Measurements from ENCODE around the gene HMCN2.
"Not testable (repeated sequence)": the region's sequence is repeated elsewhere in the genome, so short reads cannot be mapped to it uniquely, and the experiment has no call there.

HMCN2 gene

DNA sequence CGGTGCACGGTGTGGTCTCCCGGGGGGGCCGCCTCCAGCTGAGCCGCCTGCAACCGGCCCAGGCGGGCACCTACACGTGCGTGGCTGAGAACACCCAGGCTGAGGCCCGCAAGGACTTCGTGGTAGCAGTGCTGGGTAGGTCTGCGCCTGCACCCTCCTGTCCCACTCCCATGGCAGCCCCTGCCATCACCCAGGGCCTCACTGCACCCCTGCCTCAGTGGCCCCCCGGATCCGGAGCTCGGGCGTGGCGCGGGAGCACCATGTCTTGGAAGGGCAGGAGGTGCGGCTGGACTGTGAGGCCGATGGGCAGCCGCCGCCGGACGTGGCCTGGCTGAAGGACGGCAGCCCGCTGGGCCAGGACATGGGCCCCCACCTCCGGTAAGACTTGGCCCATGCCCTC lies 125.4 kb downstream of the HMCN2 start:
- FAIRE-seq (no peak), DNase-seq (ENCODE audit: insufficient read length, low spot score) (no peak)
- TF ChIP-seq POLR2A (IDR thresholded peaks at IDR 0.05; ENCODE audit: low read depth, low read length) = no peak

DNA sequence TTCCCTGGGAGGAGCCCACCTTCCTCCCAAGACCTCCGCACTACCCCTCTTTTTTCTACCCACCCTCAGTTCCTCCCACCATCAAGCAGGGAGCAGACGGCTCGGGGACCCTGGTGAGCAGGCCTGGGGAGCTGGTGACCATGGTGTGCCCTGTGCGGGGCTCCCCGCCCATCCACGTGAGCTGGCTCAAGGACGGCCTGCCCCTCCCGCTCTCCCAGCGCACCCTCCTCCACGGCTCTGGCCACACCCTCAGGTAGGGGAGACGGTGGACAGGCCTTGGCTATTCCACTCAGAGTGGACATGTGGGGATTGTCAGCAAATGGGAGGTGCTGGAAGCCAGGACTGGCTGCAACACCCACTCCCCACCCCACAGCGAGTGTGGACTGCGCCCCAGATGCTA lies 126.3 kb downstream of the HMCN2 start:
- FAIRE-seq (no peak), DNase-seq (ENCODE audit: insufficient read length, low spot score) (no peak)
- no peak for TF ChIP-seq POLR2A (IDR thresholded peaks at IDR 0.05; ENCODE audit: low read depth, low read length)

DNA sequence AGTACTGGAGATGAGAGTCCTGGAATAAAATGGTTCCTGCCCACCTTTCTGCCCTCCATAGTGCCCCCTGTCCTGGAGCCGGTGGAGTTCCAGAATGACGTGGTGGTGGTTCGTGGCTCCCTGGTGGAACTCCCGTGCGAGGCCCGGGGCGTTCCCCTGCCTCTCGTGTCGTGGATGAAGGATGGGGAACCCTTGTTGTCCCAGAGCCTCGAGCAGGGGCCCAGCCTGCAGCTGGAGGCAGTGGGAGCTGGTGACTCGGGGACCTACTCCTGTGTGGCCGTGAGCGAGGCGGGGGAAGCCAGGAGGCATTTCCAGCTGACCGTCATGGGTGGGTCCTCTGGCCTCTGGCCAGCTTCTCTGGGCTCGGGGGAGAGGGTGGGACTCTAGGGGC lies 128.1 kb downstream of the HMCN2 start:
- no peak for FAIRE-seq
- no peak for DNase-seq (ENCODE audit: insufficient read length, low spot score)
- TF ChIP-seq POLR2A (IDR thresholded peaks at IDR 0.05; ENCODE audit: low read depth, low read length) = no peak

DNA sequence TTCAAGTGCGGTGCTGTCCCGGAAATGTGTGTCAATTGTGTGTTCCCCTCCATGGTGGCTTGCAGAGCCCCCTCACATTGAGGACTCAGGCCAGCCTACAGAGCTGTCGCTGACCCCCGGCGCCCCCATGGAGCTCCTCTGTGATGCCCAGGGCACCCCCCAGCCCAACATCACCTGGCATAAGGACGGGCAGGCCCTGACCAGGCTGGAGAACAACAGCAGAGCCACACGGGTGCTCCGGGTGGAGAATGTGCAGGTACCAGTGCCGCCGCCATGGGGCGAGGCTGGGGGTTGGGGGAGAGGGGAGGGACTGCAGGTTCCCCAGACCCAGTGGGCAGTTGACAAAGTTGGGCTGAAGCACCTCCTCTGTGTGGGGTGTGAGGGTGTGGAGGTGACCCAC lies 128.8 kb downstream of the HMCN2 start:
- DNase-seq (ENCODE audit: insufficient read length, low spot score) = no peak
- TF ChIP-seq POLR2A (IDR thresholded peaks at IDR 0.05; ENCODE audit: low read depth, low read length) = no peak
- FAIRE-seq = no peak

DNA sequence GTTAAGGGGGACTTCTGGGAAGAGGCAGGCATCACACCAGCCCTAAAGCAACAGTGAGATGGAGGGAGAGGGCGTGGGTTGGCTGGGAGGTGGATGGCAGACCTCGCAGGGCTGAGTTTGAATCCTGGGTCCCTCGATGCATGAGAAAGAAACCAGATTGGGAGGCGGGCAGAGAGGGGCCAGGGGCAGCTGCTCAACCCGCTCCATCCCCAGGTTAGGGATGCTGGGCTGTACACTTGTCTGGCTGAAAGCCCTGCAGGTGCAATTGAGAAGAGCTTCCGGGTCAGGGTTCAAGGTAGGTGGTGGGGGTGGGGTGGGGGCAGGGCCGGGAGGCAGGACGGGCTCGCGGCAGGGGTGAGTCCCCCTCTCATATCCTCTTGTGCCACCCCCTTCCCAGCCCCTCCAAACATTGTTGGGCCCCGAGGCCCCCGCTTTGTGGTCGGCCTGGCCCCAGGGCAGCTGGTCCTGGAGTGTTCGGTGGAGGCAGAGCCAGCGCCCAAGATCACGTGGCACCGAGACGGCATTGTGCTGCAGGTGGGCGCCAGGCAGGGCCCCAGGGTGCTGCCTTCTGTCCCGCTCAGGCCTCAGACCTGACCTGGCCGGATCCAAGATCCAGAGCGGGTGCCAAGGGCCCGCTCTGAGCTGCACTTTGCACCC lies 129.4 kb downstream of the HMCN2 start:
- no peak for TF ChIP-seq POLR2A (IDR thresholded peaks at IDR 0.05; ENCODE audit: low read depth, low read length)
- FAIRE-seq (no peak), DNase-seq (ENCODE audit: insufficient read length, low spot score) (no peak)

DNA sequence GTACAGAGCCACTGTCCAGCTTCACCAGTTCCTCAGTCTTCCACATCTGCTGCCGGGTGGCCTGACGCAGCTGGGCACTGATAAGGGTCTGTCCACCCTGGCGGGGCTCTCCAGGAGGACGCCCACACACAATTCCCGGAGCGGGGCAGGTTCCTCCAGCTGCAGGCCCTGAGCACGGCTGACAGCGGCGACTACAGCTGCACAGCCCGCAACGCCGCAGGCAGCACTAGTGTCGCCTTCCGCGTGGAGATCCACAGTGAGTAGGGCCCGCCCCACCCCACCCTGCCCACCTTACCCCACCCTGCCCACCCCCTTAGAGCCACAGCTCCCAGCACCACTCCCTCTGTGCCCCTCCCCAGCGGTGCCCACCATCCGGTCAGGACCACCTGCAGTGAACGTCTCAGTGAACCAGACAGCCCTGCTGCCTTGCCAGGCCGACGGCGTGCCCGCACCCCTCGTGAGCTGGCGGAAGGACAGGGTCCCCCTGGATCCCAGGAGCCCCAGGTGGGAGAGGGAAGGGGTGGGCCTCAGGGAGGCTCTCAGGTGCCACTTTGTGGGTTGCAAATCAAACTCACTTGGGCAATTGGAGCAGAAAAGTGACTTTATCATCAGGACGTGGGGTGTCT lies 130.4 kb downstream of the HMCN2 start:
- TF ChIP-seq POLR2A (IDR thresholded peaks at IDR 0.05; ENCODE audit: low read depth, low read length) = no peak
- FAIRE-seq (no peak), DNase-seq (ENCODE audit: insufficient read length, low spot score) (no peak)

DNA sequence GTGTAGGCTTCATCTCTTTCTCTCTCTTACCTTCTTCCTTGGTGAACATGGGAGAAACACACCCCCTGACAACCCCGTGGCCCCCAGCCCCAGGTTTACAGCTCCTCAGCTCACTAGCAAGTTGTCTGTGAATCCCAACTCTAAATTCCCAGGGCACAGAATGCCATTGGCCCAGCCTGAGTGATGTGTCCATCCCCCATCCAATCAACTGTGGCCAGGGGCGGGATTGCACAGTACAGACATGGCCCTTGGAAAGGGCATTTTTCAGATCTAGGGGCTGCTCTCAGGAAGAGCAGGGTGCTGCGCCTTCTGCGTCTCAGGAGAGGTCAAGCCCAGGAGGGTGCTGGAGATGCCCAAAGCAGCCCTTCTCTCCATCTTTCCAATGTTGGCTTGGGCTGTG lies 131.0 kb downstream of the HMCN2 start:
- FAIRE-seq (no peak), DNase-seq (ENCODE audit: insufficient read length, low spot score) (no peak)
- TF ChIP-seq POLR2A (IDR thresholded peaks at IDR 0.05; ENCODE audit: low read depth, low read length) = no peak

DNA sequence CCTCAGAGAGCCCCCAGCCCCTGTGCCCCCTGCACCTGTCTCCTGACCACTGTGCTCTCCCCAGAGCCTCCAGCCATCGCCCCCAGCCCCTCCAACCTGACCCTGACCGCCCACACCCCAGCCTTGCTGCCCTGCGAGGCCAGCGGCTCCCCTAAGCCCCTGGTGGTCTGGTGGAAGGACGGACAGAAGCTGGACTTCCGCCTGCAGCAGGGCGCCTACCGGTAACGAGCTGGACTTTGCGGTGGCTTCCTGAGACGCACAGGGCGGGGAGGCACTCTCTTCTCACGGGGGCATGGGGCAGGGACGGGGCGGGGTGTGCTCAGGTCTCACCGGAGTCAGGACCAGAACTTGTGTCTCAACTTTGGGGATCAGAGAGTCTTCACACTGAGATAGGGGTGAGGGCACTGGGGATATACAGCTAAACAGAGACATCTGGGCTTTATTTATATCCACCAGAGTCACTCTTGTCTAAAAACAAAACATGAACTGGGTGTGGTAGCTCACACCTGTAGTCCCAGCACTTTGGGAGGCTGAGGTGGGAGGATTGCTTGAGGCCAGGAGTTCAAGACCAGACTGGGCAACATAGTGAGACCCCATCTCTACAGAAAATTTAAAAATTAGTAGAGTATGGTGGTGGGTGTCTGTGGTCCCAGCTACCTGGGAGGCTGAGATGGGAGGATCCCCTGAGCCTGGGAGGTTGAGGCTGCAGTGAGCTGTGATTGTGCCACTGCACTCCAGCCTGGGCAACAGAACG lies 133.1 kb downstream of the HMCN2 start:
- no peak for DNase-seq (ENCODE audit: insufficient read length, low spot score)
- no peak for FAIRE-seq
- TF ChIP-seq POLR2A (IDR thresholded peaks at IDR 0.05; ENCODE audit: low read depth, low read length) = no peak

DNA sequence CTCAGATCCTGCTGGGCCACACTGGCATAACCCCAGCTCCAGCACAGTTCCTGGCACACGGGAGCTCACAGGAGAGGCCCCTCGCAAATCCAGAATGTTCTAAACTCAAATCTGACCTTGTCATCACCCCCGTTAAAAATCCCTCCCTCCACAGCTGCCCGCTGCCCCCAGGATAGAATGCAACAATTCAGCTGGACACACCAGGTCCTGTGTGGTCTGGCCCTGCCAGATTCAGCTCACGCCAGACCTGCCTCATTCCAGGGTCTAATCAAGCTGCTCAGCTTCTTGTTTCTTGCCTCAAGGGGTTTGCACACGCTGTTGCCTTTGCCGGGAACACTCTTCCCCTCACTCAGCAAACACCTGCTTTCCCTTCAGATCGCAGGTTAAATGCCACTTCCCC lies 134.2 kb downstream of the HMCN2 start:
- TF ChIP-seq POLR2A (IDR thresholded peaks at IDR 0.05; ENCODE audit: low read depth, low read length) = no peak
- DNase-seq (ENCODE audit: insufficient read length, low spot score) = no peak
- no peak for FAIRE-seq

DNA sequence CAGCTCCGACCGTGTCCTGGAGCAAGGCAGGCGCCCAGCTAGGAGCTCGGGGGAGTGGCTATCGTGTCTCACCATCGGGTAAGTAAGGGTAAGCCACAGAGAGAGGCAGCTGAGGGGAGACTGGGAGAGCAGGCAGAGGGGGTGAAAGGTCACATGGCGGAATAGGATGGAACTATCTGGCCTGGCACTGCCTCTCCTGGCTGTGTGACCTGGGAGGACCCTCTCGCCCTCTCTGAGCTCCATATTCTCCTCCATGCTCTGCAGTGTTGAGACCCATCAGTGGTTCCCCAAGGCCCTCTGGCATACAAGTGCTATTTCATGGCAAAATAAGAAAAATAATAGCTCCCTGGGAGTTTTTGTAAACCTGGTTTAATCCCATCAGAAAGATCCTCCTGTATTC lies 135.3 kb downstream of the HMCN2 start:
- TF ChIP-seq POLR2A (IDR thresholded peaks at IDR 0.05; ENCODE audit: low read depth, low read length) = no peak
- FAIRE-seq = no peak
- DNase-seq (ENCODE audit: insufficient read length, low spot score) = no peak

DNA sequence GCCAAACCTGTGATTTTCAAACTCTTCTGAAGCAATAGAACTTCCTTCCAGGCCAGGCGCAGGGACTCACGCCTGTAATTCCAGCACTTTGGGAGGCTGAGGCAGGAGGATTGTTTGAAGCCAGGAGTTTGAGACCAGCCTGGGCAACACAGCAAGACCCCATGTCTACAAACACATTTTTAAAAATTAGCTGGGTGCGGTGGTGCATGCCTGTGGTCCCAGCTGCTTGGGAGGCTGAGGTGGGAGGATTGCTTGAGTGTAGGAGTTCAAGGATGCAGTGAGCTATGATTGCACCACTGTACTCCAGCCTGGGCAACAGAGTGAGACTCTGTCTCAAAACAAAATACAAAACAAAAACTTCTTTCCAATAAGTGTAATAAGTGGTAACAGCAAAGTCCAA lies 136.2 kb downstream of the HMCN2 start:
- not testable (repeated sequence) for FAIRE-seq; DNase-seq (ENCODE audit: insufficient read length, low spot score)

DNA sequence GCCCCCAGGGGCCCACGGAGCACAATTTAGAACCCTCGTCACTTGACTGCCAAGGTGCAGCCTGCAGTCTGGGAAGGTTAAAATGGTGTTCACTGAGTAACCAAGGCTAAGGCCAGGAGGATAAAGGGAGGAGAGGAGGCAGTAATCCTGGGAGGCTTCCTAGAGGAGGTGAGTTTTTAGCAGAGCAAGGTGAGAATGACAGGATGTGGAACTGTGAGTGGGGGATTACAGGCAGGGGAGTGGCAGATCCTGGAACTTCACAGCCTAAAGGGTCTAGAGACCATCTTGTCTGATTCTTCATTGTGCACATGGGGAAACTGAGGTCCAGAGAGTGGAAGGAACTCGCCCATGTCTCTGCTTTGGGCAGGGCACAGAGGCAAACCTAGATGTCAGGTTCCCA lies 136.7 kb downstream of the HMCN2 start:
- TF ChIP-seq POLR2A (IDR thresholded peaks at IDR 0.05; ENCODE audit: low read depth, low read length) = no peak
- DNase-seq (ENCODE audit: insufficient read length, low spot score) (no peak), FAIRE-seq (no peak)

DNA sequence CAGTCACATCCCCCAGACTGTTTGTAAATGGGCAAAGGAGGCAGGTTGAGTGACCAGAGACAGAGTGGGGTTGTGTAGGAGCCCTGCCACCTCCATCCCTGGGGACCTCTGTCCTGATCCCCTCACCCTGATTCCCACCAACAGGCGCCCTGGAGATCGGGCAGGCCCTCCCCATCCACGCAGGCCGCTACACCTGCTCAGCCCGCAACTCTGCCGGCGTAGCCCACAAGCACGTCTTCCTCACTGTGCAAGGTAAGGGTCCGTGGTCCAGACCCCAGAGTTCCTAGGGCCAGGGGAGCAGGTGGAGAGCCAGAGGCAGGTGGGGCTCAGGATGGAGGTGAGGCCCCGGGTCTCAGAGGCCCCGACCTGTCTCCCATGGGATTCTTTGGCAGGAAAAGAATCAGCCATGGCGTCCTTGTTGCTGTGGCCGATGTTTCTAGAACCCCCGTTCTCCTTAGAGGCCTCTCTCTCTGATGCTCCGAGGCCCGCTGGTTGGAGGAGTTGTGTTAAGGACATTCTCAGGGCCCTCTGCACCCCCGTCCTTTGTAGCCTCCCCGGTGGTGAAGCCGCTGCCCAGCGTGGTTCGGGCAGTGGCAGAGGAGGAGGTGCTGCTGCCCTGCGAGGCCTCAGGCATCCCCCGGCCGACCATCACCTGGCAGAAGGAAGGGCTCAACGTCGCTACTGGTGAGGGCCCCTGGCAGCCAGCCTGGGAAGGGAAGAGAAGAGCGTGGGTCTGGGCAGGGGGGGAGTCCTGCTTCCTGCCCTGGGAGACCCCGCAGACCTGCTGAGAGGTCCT lies 137.3 kb downstream of the HMCN2 start:
- TF ChIP-seq POLR2A (IDR thresholded peaks at IDR 0.05; ENCODE audit: low read depth, low read length) = no peak
- no peak for FAIRE-seq
- no peak for DNase-seq (ENCODE audit: insufficient read length, low spot score)

DNA sequence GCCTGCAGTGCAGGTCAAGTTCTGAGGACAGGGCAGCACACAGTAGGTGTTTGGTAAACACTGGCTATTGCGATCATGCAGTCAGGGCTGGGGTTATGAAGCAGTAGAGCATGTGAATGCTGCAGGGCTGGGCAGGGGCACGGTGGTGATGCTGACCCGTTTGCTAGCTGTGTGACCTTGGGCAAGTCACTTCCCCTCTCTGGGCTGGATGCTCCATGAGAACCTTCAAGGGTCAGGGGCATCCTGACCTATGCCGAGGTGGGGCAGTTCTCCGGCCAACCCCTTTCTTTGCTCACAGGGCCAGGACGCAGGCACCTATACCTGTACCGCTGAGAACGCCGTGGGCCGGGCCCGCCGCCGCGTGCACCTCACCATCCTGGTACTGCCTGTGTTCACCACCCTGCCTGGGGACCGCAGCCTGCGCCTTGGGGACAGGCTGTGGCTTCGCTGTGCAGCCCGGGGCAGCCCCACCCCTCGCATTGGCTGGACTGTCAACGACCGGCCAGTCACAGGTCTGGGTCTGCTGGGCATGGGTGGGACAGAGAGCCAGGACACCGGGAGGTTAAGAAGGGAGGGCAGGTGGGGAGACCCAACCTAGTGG lies 140.2 kb downstream of the HMCN2 start:
- DNase-seq (ENCODE audit: insufficient read length, low spot score) (no peak), FAIRE-seq (no peak)
- no peak for TF ChIP-seq POLR2A (IDR thresholded peaks at IDR 0.05; ENCODE audit: low read depth, low read length)

Data from H54 (cell line).